ENCODE measurements around the gene PPP1CB. TPM values are rescaled to one million over a fixed set of nuclear protein-coding genes. Genes with fewer than 3 reads are reported as not detected.

The PPP1CB gene
- total and polyA plus RNA-seq, 12 donors, result 81.8 to 525 (median 418) TPM

DNA sequence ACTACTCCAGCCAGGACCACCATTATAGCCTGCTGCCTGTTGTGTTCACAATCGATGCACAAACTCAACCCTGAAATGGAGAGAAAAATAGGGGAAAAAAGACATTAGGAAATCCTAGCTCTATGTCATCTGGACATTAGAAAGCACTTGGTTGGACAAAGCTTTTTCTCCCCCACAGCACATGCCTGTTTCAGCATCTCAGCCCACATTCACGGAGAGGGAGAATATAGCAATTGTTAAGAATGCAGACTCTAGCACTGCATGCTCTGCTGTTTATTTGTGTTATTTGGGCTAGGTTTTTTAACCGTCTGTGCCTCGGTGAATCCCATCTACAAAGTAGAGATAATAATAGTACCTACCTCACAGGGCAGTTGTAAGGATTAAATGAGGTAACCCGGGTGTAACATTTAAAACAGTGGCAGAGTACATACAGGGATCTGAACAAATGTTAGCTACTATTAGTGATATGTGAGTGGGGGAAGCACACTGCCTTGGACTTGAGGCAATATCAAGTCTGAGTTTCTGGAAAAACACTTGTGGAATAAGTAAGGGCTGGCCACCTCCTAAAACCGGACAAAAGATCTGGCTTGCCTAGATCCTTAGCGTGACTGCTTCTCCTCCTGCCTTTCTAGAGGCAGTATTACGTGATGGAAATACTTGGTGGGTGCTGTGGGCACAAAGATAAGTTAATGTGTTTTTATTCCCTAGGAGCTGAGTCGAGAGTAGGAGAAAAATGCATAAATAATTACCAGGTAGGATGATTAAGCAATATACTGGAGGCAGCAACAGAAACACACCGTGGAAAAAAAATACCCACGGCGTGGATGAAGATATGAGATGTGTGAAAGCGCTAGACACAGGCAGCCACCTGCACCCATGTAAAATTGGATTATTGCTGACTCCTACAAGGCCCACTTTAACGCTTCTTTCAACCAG, 1.0 kb upstream of the PPP1CB start:
- intact Hi-C loops (cut with DNase I), result loop anchor here in 7 of 10 donors (1.0 to 10.0 kb wide), 10 partner anchors 67 to 186 kb away; no protein-coding TSS in a partner anchor
- no peaks in the 10 kb centered on the region for H3K9me3 ChIP-seq
- DNase-seq (peak in 1 of 2 donors; percentile 13), ATAC-seq (peak in 4 of 8 donors; percentile 1 to 25 (median 10))
- H3K27ac ChIP-seq, result peak overlapping the region; percentile 95 to 100 (median 100)
- H3K27me3 ChIP-seq, result no peaks in the 10 kb centered on the region
- no peaks in the 10 kb centered on the region for H3K36me3 ChIP-seq
- whole genome bisulfite sequencing, 2 donors, result 12 to 14% methylated on average over 14 of the region's 14 CpGs
- H3K4me3 ChIP-seq, result peak overlapping the region; percentile 50 to 98 (median 94)
- H3K4me1 ChIP-seq, result peaks cover 8 to 54% (median 38%) of the 10 kb centered on the region in 9 donors
- TF ChIP-seq, protein P1, sequence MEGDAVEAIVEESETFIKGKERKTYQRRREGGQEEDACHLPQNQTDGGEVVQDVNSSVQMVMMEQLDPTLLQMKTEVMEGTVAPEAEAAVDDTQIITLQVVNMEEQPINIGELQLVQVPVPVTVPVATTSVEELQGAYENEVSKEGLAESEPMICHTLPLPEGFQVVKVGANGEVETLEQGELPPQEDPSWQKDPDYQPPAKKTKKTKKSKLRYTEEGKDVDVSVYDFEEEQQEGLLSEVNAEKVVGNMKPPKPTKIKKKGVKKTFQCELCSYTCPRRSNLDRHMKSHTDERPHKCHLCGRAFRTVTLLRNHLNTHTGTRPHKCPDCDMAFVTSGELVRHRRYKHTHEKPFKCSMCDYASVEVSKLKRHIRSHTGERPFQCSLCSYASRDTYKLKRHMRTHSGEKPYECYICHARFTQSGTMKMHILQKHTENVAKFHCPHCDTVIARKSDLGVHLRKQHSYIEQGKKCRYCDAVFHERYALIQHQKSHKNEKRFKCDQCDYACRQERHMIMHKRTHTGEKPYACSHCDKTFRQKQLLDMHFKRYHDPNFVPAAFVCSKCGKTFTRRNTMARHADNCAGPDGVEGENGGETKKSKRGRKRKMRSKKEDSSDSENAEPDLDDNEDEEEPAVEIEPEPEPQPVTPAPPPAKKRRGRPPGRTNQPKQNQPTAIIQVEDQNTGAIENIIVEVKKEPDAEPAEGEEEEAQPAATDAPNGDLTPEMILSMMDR (IDR thresholded peaks at IDR 0.05), result peak in 2 of 9 donors; percentile 18 to 22

DNA sequence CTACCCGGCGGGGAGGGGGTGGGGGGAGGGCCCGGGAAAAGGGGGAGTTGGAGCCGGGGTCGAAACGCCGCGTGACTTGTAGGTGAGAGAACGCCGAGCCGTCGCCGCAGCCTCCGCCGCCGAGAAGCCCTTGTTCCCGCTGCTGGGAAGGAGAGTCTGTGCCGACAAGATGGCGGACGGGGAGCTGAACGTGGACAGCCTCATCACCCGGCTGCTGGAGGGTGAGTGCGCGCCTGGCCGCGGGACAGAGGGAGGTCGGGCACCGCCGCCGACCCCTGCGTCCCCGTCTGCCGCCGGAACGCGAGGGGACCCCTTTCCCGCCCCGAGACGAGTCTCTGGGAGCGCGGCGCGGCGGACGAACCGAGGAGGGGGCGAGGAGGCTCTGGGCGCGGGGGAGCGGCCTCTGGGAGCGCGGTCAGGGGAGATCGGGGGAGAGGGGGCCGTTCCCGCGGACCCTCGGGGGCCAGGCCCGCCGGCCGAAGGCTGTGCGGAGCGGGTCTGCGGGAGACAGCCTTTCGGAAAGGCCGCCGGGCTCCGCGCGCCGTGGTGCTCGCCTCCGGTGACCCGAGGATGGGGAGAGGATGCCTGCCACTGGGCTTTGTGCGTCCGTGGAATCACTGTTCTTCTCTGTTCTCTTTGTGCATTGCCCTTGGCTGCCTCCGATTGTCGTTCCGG, 463 bp downstream of the PPP1CB start:
- TF ChIP-seq, protein P1 (IDR thresholded peaks at IDR 0.05), result no peak
- Histone ChIP-seq H3K9me3 (no peaks in the 10 kb centered on the region), H3K4me3 (peak overlapping the region; percentile 76 to 98 (median 94)), H3K4me1 (peaks cover 8 to 63% (median 50%) of the 10 kb centered on the region in 9 donors), H3K27me3 (no peaks in the 10 kb centered on the region), H3K36me3 (no peaks in the 10 kb centered on the region), H3K27ac (peak overlapping the region; percentile 95 to 100 (median 100))
- ATAC-seq (peak; percentile 20 to 76 (median 40)), DNase-seq (peak in 1 of 2 donors; percentile 25)
- 1% methylated on average over 67 to 78 of the region's 78 CpGs for WGBS, 2 donors
- intact Hi-C loops (cut with DNase I), result loop anchor here in 8 of 10 donors (1.0 to 10.0 kb wide), 13 partner anchors 69 to 187 kb away; no protein-coding TSS in a partner anchor

DNA sequence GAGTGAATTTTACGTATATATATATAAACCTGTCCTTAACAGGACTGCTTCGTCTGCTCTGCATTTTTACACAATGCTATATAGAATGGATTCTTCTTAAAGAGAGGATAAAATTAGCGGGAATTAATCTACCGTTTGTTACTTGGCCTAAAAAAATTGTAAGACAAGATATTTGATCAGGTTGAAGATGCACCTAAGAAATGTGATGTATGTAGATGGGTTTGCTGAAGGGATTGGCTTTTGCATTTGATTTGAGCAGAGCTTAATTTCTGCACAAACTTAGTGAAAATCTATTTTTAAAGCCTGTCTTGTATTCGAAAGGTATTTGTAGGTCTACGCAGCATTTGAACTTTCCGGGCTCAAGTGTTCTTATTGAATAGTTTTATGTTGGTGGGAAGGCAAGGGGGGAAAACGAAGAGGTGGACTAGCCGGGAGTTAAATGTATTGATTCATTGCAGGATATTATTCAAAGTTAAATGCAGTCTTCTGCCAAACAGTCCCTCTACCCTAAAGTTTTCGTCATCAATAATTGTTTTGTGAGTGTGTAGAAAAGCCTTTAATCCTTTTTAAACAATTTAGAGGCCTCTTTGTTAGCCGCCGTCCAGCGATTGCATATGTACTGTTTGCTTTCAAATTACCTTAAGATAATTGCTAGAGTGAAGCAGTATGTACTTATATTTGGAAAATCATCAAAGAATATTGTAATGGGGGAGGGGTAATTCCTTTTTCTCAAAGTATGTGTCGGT, 1.2 kb downstream of the PPP1CB start:
- H3K9me3 ChIP-seq, result no peaks in the 10 kb centered on the region
- H3K27ac ChIP-seq, result peak overlapping the region; percentile 95 to 100 (median 100)
- DNase-seq (no peak), ATAC-seq (no peak)
- TF ChIP-seq, protein P1 (IDR thresholded peaks at IDR 0.05), result no peak
- peak overlapping the region; percentile 76 to 98 (median 94) for H3K4me3 ChIP-seq
- no peaks in the 10 kb centered on the region for H3K36me3 ChIP-seq
- 0 to 1% methylated on average over 14 of the region's 14 CpGs for WGBS, 2 donors
- intact Hi-C loops (cut with DNase I), result loop anchor here in 8 of 10 donors (1.0 to 10.0 kb wide), 10 partner anchors 71 to 188 kb away; no protein-coding TSS in a partner anchor
- peaks cover 8 to 70% (median 58%) of the 10 kb centered on the region in 9 donors for H3K4me1 ChIP-seq
- no peaks in the 10 kb centered on the region for H3K27me3 ChIP-seq

All from heart right ventricle (tissue), 16 donors.